HG03460 (cell line): ENCODE data around the gene LZTS3.
A peak's percentile ranks its signal among the peaks of the same experiment; 100 is the strongest.
"Not testable (repeated sequence)": the region's sequence is repeated elsewhere in the genome, so short reads cannot be mapped to it uniquely, and the experiment has no call there.

Experiments
- ATAC-seq: cut with Tn5 transposase; IDR thresholded peaks from one replicate; pipeline ENCODE4 v1.9.1; 2021; ENCODE audit not compliant: unreplicated experiment

Gene LZTS3

GRCh38 chr20:3168079-3168828 is 5.1 kb downstream of the LZTS3 start:
- no peak for ATAC-seq

GRCh38 chr20:3167738-3168078 is 5.6 kb downstream of the LZTS3 start:
- no peak for ATAC-seq

GRCh38 chr20:3166913-3167342 is 6.4 kb downstream of the LZTS3 start:
- ATAC-seq = no peak

- no peak for ATAC-seq
Measured at GRCh38 chr20:3166338-3166912, 6.9 kb downstream of the LZTS3 start.

- no peak for ATAC-seq
Measured at GRCh38 chr20:3165473-3166337, 7.6 kb downstream of the LZTS3 start.

GRCh38 chr20:3164763-3165410 is 8.5 kb downstream of the LZTS3 start:
- no peak for ATAC-seq

- no peak for ATAC-seq
Measured at GRCh38 chr20:3164043-3164762, 9.1 kb downstream of the LZTS3 start.

GRCh38 chr20:3163099-3164042 is 10.0 kb downstream of the LZTS3 start:
- ATAC-seq = no peak

GRCh38 chr20:3162080-3162611 is 11.2 kb downstream of the LZTS3 start:
- ATAC-seq = no peak

GRCh38 chr20:3161316-3162079 is 11.9 kb downstream of the LZTS3 start:
- no peak for ATAC-seq

- no peak for ATAC-seq
Measured at GRCh38 chr20:3160418-3160817, 12.9 kb downstream of the LZTS3 start.

- ATAC-seq = no peak
Measured at GRCh38 chr20:3158968-3159431, 14.3 kb downstream of the LZTS3 start.

- ATAC-seq = no peak
Measured at GRCh38 chr20:3157817-3158216, 15.5 kb downstream of the LZTS3 start.

GRCh38 chr20:3156811-3157619 is 16.3 kb downstream of the LZTS3 start:
- peak; percentile 70 for ATAC-seq

GRCh38 chr20:3152057-3152644 is 21.2 kb downstream of the LZTS3 start:
- not testable (repeated sequence) for ATAC-seq

- ATAC-seq = no peak
Measured at GRCh38 chr20:3150908-3151307, 22.4 kb downstream of the LZTS3 start.

- no peak for ATAC-seq
Measured at GRCh38 chr20:3146732-3147341, 26.5 kb downstream of the LZTS3 start.
